K562 (cell line): ENCODE results near the gene ARHGAP23. TPM values are rescaled to one million over a fixed set of nuclear protein-coding genes. Genes with fewer than 3 reads are reported as not detected.

ENCODE experiments used
- ATAC-seq: fragments of 200-7000 bp; cut with Tn5 transposase; 3 replicates; pipeline ENCODE4 v1.9.1; 2020; ENCODE audit warnings: moderate library complexity
- BruUV-seq: library from RNA; stranded (reverse); fragments of 400-500 nt; replicated peaks from 2 replicates; lab custom pipeline; 2021; lab: Mats Ljungman, UMichigan
- CTCF ChIA-PET: fragments of 300-600 bp; formaldehyde crosslinking; extraction: SDS; loops from one replicate; lab custom pipeline; 2021; ENCODE audit warnings: low intra/inter-chr PET ratio; lab: Yijun Ruan, JAX
- POLR2A ChIA-PET: fragments of 300-600, 350-650 bp; sonication (Branson Sonifier 250); formaldehyde crosslinking; extraction: SDS; loops from one replicate; lab custom pipeline; 2021; ENCODE audit warnings: antibody characterized with exemption, inconsistent platforms; lab: Yijun Ruan, JAX
- DNase-seq, 4 experiments: peaks; one replicate each; pipeline versions ENCODE4 v3.0.0 to v3.0.0-alpha.2; 2011 to 2018; ENCODE audit warnings: low spot score in 3 of 4, mixed read lengths in 3 of 4; ENCODE audit errors: extremely low read depth in 1 of 4
- FAIRE-seq: peaks from 2 replicates; lab custom pipeline; 2011; peaks lifted over from hg19 to GRCh38; lab: Jason Lieb, UNC
- H2AFZ ChIP-seq: 2 replicates; pipeline ENCODE4 v1.6.0; 2011; ENCODE audit warnings: low read depth, low read length, control low read depth, inconsistent platforms
- H3K27ac ChIP-seq: fragments of 200-600 bp; 3 replicates; pipeline ENCODE4 v1.8.0; 2011; ENCODE audit warnings: low read depth, mild to moderate bottlenecking, control low read depth, inconsistent platforms, low read length, moderate library complexity, mixed read lengths; ENCODE audit errors: extremely low read depth
- H3K27me3 ChIP-seq, 2 experiments: fragments of 300-600 bp in 1 of 2; 2 replicates in 1 of 2; 3 replicates in 1 of 2; pipeline versions ENCODE4 v1.6.0 to v1.8.0; 2011; ENCODE audit warnings: inconsistent platforms in 2 of 2, low read length in 2 of 2, mild to moderate bottlenecking in 1 of 2, mixed read lengths in 1 of 2, moderate library complexity in 1 of 2; ENCODE audit not compliant: control insufficient read depth in 2 of 2, insufficient read depth in 2 of 2
- H3K36me3 ChIP-seq: fragments of 300-600 bp; 3 replicates; pipeline ENCODE4 v1.8.0; 2011; ENCODE audit warnings: mild to moderate bottlenecking, low read length, inconsistent platforms; ENCODE audit not compliant: control insufficient read depth, insufficient read depth
- H3K4me1 ChIP-seq, 2 experiments: fragments of 200-600 bp in 1 of 2; replicated peaks in 1 of 2; 2 replicates in 1 of 2; 3 replicates in 1 of 2; pipeline versions ENCODE4 v1.5.1 to v1.8.0; 2011; ENCODE audit warnings: inconsistent platforms in 2 of 2, low read length in 2 of 2, mild to moderate bottlenecking in 1 of 2, mixed read lengths in 1 of 2, moderate library complexity in 1 of 2; ENCODE audit not compliant: control insufficient read depth in 2 of 2, insufficient read depth in 2 of 2
- H3K4me2 ChIP-seq: 2 replicates; pipeline ENCODE4 v1.6.1; 2011; ENCODE audit warnings: low read length, control low read depth, inconsistent platforms, mixed read lengths; ENCODE audit not compliant: insufficient read depth
- H3K4me3 ChIP-seq: fragments of 200-600 bp; sonication (generic), shearing (Covaris generic); 2 replicates; pipeline ENCODE4 v1.5.1; 2016; ENCODE audit warnings: control low read depth, inconsistent platforms
- H3K79me2 ChIP-seq: fragments of 200-600 bp; 3 replicates; pipeline ENCODE4 v1.8.0; 2011; ENCODE audit warnings: low read length, inconsistent platforms; ENCODE audit not compliant: control insufficient read depth, insufficient read depth
- H3K9ac ChIP-seq, 2 experiments: 2 replicates each; pipeline versions ENCODE4 v1.6.0 to v1.6.1; 2011; ENCODE audit warnings: low read depth in 2 of 2, low read length in 2 of 2, control low read depth in 1 of 2, inconsistent platforms in 1 of 2, mild to moderate bottlenecking in 1 of 2, mixed read lengths in 1 of 2; ENCODE audit not compliant: insufficient read depth in 1 of 2
- H3K9me1 ChIP-seq: one replicate; pipeline ENCODE4 v1.6.0; 2011; ENCODE audit warnings: inconsistent platforms, mild to moderate bottlenecking, low read length, moderate library complexity; ENCODE audit not compliant: control insufficient read depth, insufficient read depth
- H3K9me3 ChIP-seq: replicated peaks from 2 replicates; pipeline ENCODE4 v1.5.1; 2011; ENCODE audit warnings: low read depth, low read length, inconsistent platforms; ENCODE audit not compliant: control insufficient read depth, insufficient read depth
- H4K20me1 ChIP-seq: replicated peaks from 2 replicates; pipeline ENCODE4 v1.6.1; 2011; ENCODE audit warnings: low read length, inconsistent platforms, mixed read lengths; ENCODE audit not compliant: control insufficient read depth, insufficient read depth
- ARID2 ChIP-seq: fragments of 450-650 bp; IDR thresholded peaks from 2 replicates; pipeline ENCODE4 v1.6.1; 2017; ENCODE audit warnings: antibody characterized with exemption, mild to moderate bottlenecking
- EGR1 ChIP-seq: fragments of 450-650 bp; conservative IDR thresholded peaks from 2 replicates; pipeline ENCODE4 v1.6.1; 2017; ENCODE audit warnings: mild to moderate bottlenecking
- HMG20A ChIP-seq: fragments of 450-650 bp; formaldehyde crosslinking; conservative IDR thresholded peaks from 2 replicates; pipeline ENCODE4 v1.4.0; 2020; ENCODE audit warnings: mild to moderate bottlenecking, mixed read lengths
- LEF1 ChIP-seq: fragments of 450-650 bp; IDR thresholded peaks from 2 replicates; pipeline ENCODE4 v1.6.1; 2016; ENCODE audit warnings: mild to moderate bottlenecking
- NRF1 ChIP-seq, 2 experiments: fragments of 450-650 bp; IDR thresholded peaks in 1 of 2; conservative IDR thresholded peaks in 1 of 2; 2 replicates each; pipeline ENCODE4 v1.6.1; 2014; ENCODE audit warnings: mild to moderate bottlenecking in 2 of 2
- PHF20 ChIP-seq: fragments of 450-650 bp; IDR thresholded peaks from 2 replicates; pipeline ENCODE4 v1.6.1; 2018; ENCODE audit not compliant: partially characterized antibody
- TAF15 ChIP-seq: fragments of 200-400 bp; formaldehyde crosslinking; IDR thresholded peaks from 2 replicates; pipeline ENCODE4 v1.6.1; 2017; ENCODE audit warnings: mild to moderate bottlenecking, low read depth, low read length, moderate library complexity
- TCF7L2 ChIP-seq: fragments of 150-350 bp; IDR thresholded peaks from 2 replicates; pipeline ENCODE4 v1.6.1; 2016; ENCODE audit warnings: low read depth, mild to moderate bottlenecking, low read length, moderate library complexity
- ZKSCAN8 ChIP-seq: fragments of 200-800 bp; sonication (Bioruptor generic); IDR thresholded peaks from 2 replicates; pipeline ENCODE4 v1.6.1; 2016; ENCODE audit warnings: missing genetic modification characterization, missing compliant biosample characterization
- ZNF140 ChIP-seq: fragments of 250-450 bp; sonication (Bioruptor Pico); IDR thresholded peaks from 2 replicates; pipeline ENCODE4 v1.8.0; 2021; ENCODE audit warnings: moderate library complexity, mild to moderate bottlenecking, inconsistent platforms
- WGBS: fragments of 100-300 bp; shearing (Covaris generic); methylation state at CpG from one replicate; pipeline ENCODE4 v1.1.6; 2016; ENCODE audit warnings: low coverage, mixed read lengths; ENCODE audit not compliant: insufficient coverage; ENCODE audit errors: missing lambda C conversion rate; 5-methylcytosine and 5-hydroxymethylcytosine counted together
- in situ Hi-C: fragments of 300-500 bp; cut with MboI; formaldehyde crosslinking; loops from 4 replicates; pipeline ENCODE4 v1.15.0; 2018; ENCODE audit warnings: inconsistent platforms, mixed read lengths
- intact Hi-C: fragments of 100-400 bp; cut with micrococcal nuclease; formaldehyde crosslinking; loops from 2 replicates; pipeline ENCODE4 v1.14.2; 2022
- polyA plus RNA-seq, 8 experiments: library from polyadenylated mRNA; depleted of rRNA in 4 of 8; stranded (reverse) in 5 of 8; unstranded in 3 of 8; fragments of >200 nt; fragmentation: Nextera tagmentation in 2 of 8; fragmentation: Illumina TruSeq in 1 of 8; extraction: Ambion mirVana in 2 of 8; extraction: Trizol in 1 of 8; gene quantifications; 2 replicates each; pipeline versions ENCODE4 v1.2.1 to v1.2.3, GENCODE V29; 2011 to 2014; ENCODE audit warnings: inconsistent platforms in 1 of 8, missing spikeins in 1 of 8
- total RNA-seq, 7 experiments: library from RNA; depleted of rRNA in 6 of 7; stranded (reverse); fragments of >200 nt in 6 of 7; fragmentation: Illumina TruSeq in 2 of 7; extraction: Trizol in 2 of 7; gene quantifications; 2 replicates each; pipeline versions ENCODE4 v1.2.1 to v1.2.3, GENCODE V29; 2011 to 2021; ENCODE audit warnings: low replicate concordance in 1 of 7

Gene ARHGAP23
- total and polyA plus RNA-seq, 9 of the 15 experiments (the other 6 are each of a cell fraction or from before 2014, with no cell fraction given), result 0.01 to 2.7 (median 0.70) TPM

GRCh38 chr17:38421871-38422827 lies 6.1 kb upstream of the ARHGAP23 start:
- no peak for DNase-seq
- TF ChIP-seq LEF1 (no peak), NRF1 (conservative IDR thresholded peaks at IDR 0.05 in 1 of 2, IDR thresholded peaks at IDR 0.05 in 1 of 2) (no peak), TAF15 (no peak), TCF7L2 (no peak), ZKSCAN8 (no peak), EGR1 (no peak), ARID2 (no peak), HMG20A (CRISPR knock-in tag) (no peak), ZNF140 (no peak), PHF20 (no peak)
- ChIA-PET CTCF (interaction anchor here (0.6 to 1.3 kb wide), 4 partner anchors 19 to 334 kb away, joined by 3 to 8 read pairs (median 3); no protein-coding TSS in a partner anchor), POLR2A (interaction anchor here (0.6 kb wide), 1 partner anchor 69 kb away, joined by 3 read pairs; no protein-coding TSS in a partner anchor)
- Histone ChIP-seq H3K9ac (no peak overlapping the region), H3K36me3 (no peaks in the 10 kb centered on the region), H3K9me3 (no peaks in the 10 kb centered on the region), H4K20me1 (peaks cover 8% of the 10 kb centered on the region), H3K4me2 (no peak overlapping the region), H3K4me1 (peaks cover 7 to 18% of the 10 kb centered on the region in 2 experiments; a peak in 4 of 5 replicates), H3K4me3 (no peak overlapping the region), H3K9me1 (no peaks in the 10 kb centered on the region), H3K79me2 (no peaks in the 10 kb centered on the region), H3K27me3 (peaks cover 14 to 56% of the 10 kb centered on the region in 2 experiments; a peak in 4 of 5 replicates), H3K27ac (no peak overlapping the region), H2AFZ (no peak overlapping the region)
- WGBS, result 12% methylated on average over 17 of the region's 17 CpGs
- BruUV-seq, result no TSS peak
- no peak for ATAC-seq
- in situ Hi-C loops, result no loop called here
- FAIRE-seq, result no peak
- intact Hi-C loops, result no loop called here
